ENCODE measurements around the gene FIGNL1.

GRCh38 chr7:50436133-50436806 lies 13.9 kb downstream of the FIGNL1 start:
- TF ChIP-seq POLR2A (IDR thresholded peaks at IDR 0.05) (no peak), CTCF (IDR thresholded peaks at IDR 0.05) (no peak)

Data from adrenal gland (tissue), 5 donors.